Neuronal stem cell (in vitro differentiated cells): ENCODE measurements around the gene PCCA.
A peak's percentile ranks its signal among the peaks of the same experiment; 100 is the strongest.

ENCODE experiments used
- DNase-seq: peaks from one replicate; pipeline ENCODE4 v3.0.0-alpha.2; 2013; ENCODE audit warnings: low spot score
- H2AFZ ChIP-seq: one replicate; pipeline ENCODE4 v1.6.1; 2013; ENCODE audit warnings: mild to moderate bottlenecking, low read length, inconsistent platforms
- H2AK5ac ChIP-seq: 2 replicates; pipeline ENCODE4 v1.6.1; 2013; ENCODE audit warnings: low read depth, mild to moderate bottlenecking, inconsistent platforms, low read length, moderate library complexity, mixed read lengths
- H2BK120ac ChIP-seq: 2 replicates; pipeline ENCODE4 v1.6.1; 2013; ENCODE audit warnings: low read depth, mild to moderate bottlenecking, inconsistent platforms, low read length, moderate library complexity, mixed read lengths
- H2BK12ac ChIP-seq: one replicate; pipeline ENCODE4 v1.6.1; 2013; ENCODE audit warnings: low read length, inconsistent platforms
- H2BK15ac ChIP-seq: 2 replicates; pipeline ENCODE4 v1.6.1; 2013; ENCODE audit warnings: mild to moderate bottlenecking, low read length, inconsistent platforms, mixed read lengths
- H2BK5ac ChIP-seq: one replicate; pipeline ENCODE4 v1.6.1; 2013; ENCODE audit warnings: inconsistent platforms, mild to moderate bottlenecking, low read length, moderate library complexity
- H3K14ac ChIP-seq: one replicate; pipeline ENCODE4 v1.6.1; 2013; ENCODE audit warnings: low read length, inconsistent platforms
- H3K18ac ChIP-seq: 2 replicates; pipeline ENCODE4 v1.6.1; 2013; ENCODE audit warnings: low read length, inconsistent platforms
- H3K23ac ChIP-seq: 2 replicates; pipeline ENCODE4 v1.6.1; 2013; ENCODE audit warnings: low read depth, mild to moderate bottlenecking, mixed read lengths, low read length, inconsistent platforms; ENCODE audit not compliant: poor library complexity
- H3K27ac ChIP-seq: replicated peaks from 3 replicates; pipeline ENCODE4 v1.5.1; 2013; ENCODE audit warnings: low read length, inconsistent platforms
- H3K27me3 ChIP-seq, 3 experiments: 2 replicates each; pipeline ENCODE4 v1.6.1; 2013; ENCODE audit warnings: low read length in 3 of 3, mild to moderate bottlenecking in 2 of 3, inconsistent platforms in 1 of 3, low read depth in 1 of 3, mixed read lengths in 1 of 3, moderate library complexity in 1 of 3; ENCODE audit not compliant: control insufficient read depth in 3 of 3, insufficient read depth in 3 of 3
- H3K36me3 ChIP-seq, 2 donors: replicated peaks in 1 of 2; 2 replicates each; pipeline ENCODE4 v1.6.1; 2013; ENCODE audit warnings: low read length in 2 of 2; ENCODE audit not compliant: control insufficient read depth in 2 of 2, insufficient read depth in 2 of 2
- H3K4ac ChIP-seq: 2 replicates; pipeline ENCODE4 v1.6.1; 2013; ENCODE audit warnings: inconsistent platforms, mild to moderate bottlenecking, low read length, moderate library complexity
- H3K4me1 ChIP-seq, 2 donors: 1 replicate in 1 of 2; 2 replicates in 1 of 2; pipeline ENCODE4 v1.6.1; 2013; ENCODE audit warnings: low read length in 2 of 2, low read depth in 1 of 2; ENCODE audit not compliant: control insufficient read depth in 2 of 2, insufficient read depth in 1 of 2
- H3K4me2 ChIP-seq: one replicate; pipeline ENCODE4 v1.6.1; 2013; ENCODE audit warnings: mild to moderate bottlenecking, low read length, inconsistent platforms; ENCODE audit not compliant: insufficient read depth, poor library complexity, severe bottlenecking
- H3K4me3 ChIP-seq, 2 donors: 2 replicates each; pipeline ENCODE4 v1.5.1; 2013; ENCODE audit warnings: low read length in 2 of 2, mild to moderate bottlenecking in 2 of 2, inconsistent platforms in 1 of 2, moderate library complexity in 1 of 2
- H3K79me1 ChIP-seq: one replicate; pipeline ENCODE4 v1.6.1; 2013; ENCODE audit warnings: low read depth, mild to moderate bottlenecking, inconsistent platforms, low read length, moderate library complexity
- H3K9ac ChIP-seq: one replicate; pipeline ENCODE4 v1.6.1; 2013; ENCODE audit warnings: mild to moderate bottlenecking, low read depth, low read length, inconsistent platforms; ENCODE audit not compliant: poor library complexity
- H3K9me3 ChIP-seq, 2 donors: replicated peaks in 1 of 2; 2 replicates each; pipeline versions ENCODE3 to v1.6.1; 2013; ENCODE audit warnings: low read length in 2 of 2, mild to moderate bottlenecking in 2 of 2, inconsistent platforms in 1 of 2, low read depth in 1 of 2, mixed read lengths in 1 of 2, moderate library complexity in 1 of 2; ENCODE audit not compliant: control insufficient read depth in 2 of 2, insufficient read depth in 1 of 2
- H4K8ac ChIP-seq: one replicate; pipeline ENCODE4 v1.6.1; 2013; ENCODE audit warnings: low read depth, mild to moderate bottlenecking, inconsistent platforms, low read length, moderate library complexity
- H4K91ac ChIP-seq: one replicate; pipeline ENCODE4 v1.6.1; 2013; ENCODE audit warnings: low read length, low read depth, mild to moderate bottlenecking, inconsistent platforms; ENCODE audit not compliant: poor library complexity
- WGBS, 2 donors: extraction: QIAGEN DNeasy Blood & Tissue Kit; methylation state at CpG; one replicate each; pipeline ENCODE4 v1.1.7; 2013; ENCODE audit warnings: missing lambda C conversion rate in 2 of 2, mixed read lengths in 1 of 2; ENCODE audit not compliant: insufficient read length in 2 of 2, insufficient replicate concordance in 1 of 2; ENCODE audit errors: extremely low coverage in 2 of 2; 5-methylcytosine and 5-hydroxymethylcytosine counted together

Gene PCCA

DNA sequence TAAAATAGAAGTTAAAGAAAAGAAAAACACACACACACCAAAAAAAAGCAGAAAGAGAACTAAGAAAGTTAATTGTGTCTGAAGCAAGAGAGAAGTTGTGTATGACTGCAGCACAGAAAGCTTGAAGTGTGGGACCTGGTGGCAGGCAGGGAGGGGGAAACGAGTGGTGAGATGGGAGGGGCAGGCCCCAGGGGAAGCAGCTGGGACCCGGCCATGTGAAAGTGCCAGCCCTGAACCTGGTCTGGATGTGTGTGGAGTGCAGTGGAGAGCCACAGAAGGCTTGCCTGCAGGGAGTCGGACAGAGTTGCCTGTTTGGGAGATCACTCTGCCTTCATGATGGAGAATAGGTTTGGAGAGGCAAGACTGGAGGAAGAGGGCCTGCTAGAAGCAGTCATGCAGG is 300.7 kb downstream of the PCCA start:
- H3K79me1 ChIP-seq = no peaks in the 10 kb centered on the region

DNA sequence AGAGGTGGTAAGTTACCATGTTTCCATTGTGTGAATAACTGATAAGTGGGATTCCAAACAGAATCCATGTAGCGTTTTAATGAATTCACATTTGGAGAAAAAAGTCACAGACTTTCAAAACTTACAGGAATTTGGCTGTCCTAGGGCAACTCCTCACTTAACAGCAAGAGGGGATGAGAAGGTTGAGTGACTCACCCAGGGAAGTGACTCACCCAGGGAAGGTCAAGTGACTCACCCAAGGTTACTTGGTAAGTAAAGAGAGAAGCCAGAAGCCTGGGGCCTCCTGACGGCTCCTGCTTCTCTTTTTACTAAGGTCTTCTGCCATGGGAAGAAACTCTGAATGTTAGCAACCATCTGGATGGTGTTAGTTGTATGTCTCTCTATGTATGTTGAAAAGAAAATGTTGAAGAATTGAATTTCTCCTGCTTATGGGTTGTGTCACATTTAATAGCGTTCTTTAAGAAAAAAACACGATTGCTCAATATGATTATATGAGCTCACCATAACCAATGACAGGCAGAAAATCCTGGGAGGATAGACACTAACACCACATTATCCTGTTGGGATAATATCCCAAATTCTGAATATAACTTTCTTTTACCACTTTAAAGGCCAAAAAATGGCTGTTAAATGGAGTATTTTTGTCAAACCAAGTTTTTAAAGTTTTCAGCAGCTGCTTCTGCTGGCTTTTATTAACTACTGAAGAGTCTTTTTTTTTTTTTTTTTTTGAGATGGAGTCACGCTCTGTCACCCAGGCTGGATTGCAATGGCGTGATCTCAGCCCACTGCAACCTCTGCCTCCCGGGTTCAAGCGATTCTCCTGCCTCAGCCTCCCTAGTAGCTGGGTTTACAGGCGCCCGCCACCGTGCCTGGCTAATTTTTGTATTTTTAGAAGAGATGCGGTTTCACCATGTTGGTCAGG is 304.1 kb downstream of the PCCA start:
- Histone ChIP-seq H3K27me3 (no peaks in the 10 kb centered on the region), H2AFZ (no peak overlapping the region), H2BK120ac (no peak overlapping the region), H4K91ac (no peak overlapping the region), H3K9ac (no peak overlapping the region), H3K4me3 (no peak overlapping the region), H3K27ac (no peak overlapping the region), H3K36me3 (no peaks in the 10 kb centered on the region), H4K8ac (no peak overlapping the region), H2BK12ac (no peak overlapping the region), H3K79me1 (no peaks in the 10 kb centered on the region), H3K4me2 (no peak overlapping the region), H3K14ac (no peak overlapping the region), H2BK5ac (no peak overlapping the region), H3K4ac (no peak overlapping the region), H3K23ac (no peak overlapping the region), H2BK15ac (no peak overlapping the region), H3K9me3 (peaks cover 0 to 9% of the 10 kb centered on the region in 2 donors), H2AK5ac (no peak overlapping the region), H3K4me1 (peaks cover 0 to 29% of the 10 kb centered on the region in 2 donors), H3K18ac (no peak overlapping the region)
- WGBS, 2 donors = no CpG with 5 or more reads among the region's 12 CpGs
- peak; percentile 14 for DNase-seq

More for the DNA sequence above, 300.7 kb downstream of the PCCA start:
- H2BK5ac ChIP-seq = no peak overlapping the region
- no peaks in the 10 kb centered on the region for H3K27me3 ChIP-seq
- no peak overlapping the region for H4K91ac ChIP-seq
- peaks cover 0 to 19% of the 10 kb centered on the region in 2 donors for H3K4me1 ChIP-seq
- H2BK120ac ChIP-seq = no peak overlapping the region
- no peak overlapping the region for H2BK15ac ChIP-seq
- H3K27ac ChIP-seq = no peak overlapping the region
- no peak overlapping the region for H2AFZ ChIP-seq
- no peak overlapping the region for H2BK12ac ChIP-seq
- H3K4me3 ChIP-seq = no peak overlapping the region
- no peak overlapping the region for H4K8ac ChIP-seq
- no peak overlapping the region for H2AK5ac ChIP-seq
- no peak overlapping the region for H3K4ac ChIP-seq
- no peak overlapping the region for H3K23ac ChIP-seq
- H3K36me3 ChIP-seq = peaks cover 0 to 7% of the 10 kb centered on the region in 2 donors
- H3K4me2 ChIP-seq = no peak overlapping the region
- H3K18ac ChIP-seq = no peak overlapping the region
- H3K14ac ChIP-seq = no peak overlapping the region
- no peak overlapping the region for H3K9ac ChIP-seq
- no peak for DNase-seq
- WGBS, 2 donors = no CpG with 5 or more reads among the region's 3 CpGs
- H3K9me3 ChIP-seq = peaks cover 0 to 9% of the 10 kb centered on the region in 2 donors

DNA sequence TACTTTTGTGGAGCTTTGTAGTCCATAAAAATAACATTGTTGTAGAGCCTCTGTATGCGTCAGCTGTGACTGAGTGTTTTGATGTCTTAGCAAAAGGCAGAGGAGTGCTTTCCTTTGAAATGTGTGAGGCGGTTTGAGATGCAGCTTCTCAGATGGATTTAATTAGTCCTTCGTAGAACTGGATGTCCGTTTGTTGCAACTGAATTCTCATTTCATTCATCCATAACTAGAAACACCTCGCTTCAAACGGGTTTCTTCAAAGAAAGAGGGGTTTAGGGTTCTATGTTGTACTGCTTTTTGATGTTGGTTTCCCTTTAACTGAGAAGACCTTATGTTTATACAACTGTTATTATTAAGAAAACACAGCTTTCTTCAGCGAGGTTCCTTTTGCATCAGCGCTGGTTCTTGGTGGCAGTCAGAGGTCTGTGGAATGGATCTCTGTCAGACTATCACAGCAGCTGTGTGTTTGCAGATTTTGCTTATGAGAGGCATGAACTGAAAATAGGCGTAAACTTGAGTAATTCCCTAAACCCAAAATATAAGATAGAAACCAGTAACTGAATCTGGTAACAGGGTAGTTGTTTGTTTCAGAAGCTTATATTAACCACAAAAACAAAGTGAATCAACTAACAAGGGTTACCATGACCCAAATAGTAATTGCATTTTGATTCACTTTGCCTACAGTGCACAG is 305.3 kb downstream of the PCCA start:
- no peak overlapping the region for H3K27ac ChIP-seq
- no CpG with 5 or more reads among the region's 9 CpGs for WGBS, 2 donors
- H4K8ac ChIP-seq = no peak overlapping the region
- H3K9ac ChIP-seq = no peak overlapping the region
- H3K27me3 ChIP-seq = no peaks in the 10 kb centered on the region
- H2AFZ ChIP-seq = peak overlapping the region; percentile 55
- H3K4me2 ChIP-seq = no peak overlapping the region
- H3K4ac ChIP-seq = no peak overlapping the region
- peaks cover 0 to 9% of the 10 kb centered on the region in 2 donors for H3K9me3 ChIP-seq
- H2BK120ac ChIP-seq = no peak overlapping the region
- no peak overlapping the region for H2BK5ac ChIP-seq
- H3K4me3 ChIP-seq = no peak overlapping the region
- no peak overlapping the region for H4K91ac ChIP-seq
- no peak overlapping the region for H2BK12ac ChIP-seq
- DNase-seq = no peak
- no peak overlapping the region for H3K23ac ChIP-seq
- no peak overlapping the region for H2BK15ac ChIP-seq
- no peak overlapping the region for H3K14ac ChIP-seq
- H3K18ac ChIP-seq = no peak overlapping the region
- H2AK5ac ChIP-seq = no peak overlapping the region
- peaks cover 0 to 29% of the 10 kb centered on the region in 2 donors for H3K4me1 ChIP-seq
- no peaks in the 10 kb centered on the region for H3K79me1 ChIP-seq
- no peaks in the 10 kb centered on the region for H3K36me3 ChIP-seq
